ENCODE data around the gene QKI. TPM values are rescaled to one million over a fixed set of nuclear protein-coding genes. Genes with fewer than 3 reads are reported as not detected.

QKI gene
- total and polyA plus RNA-seq, 3 experiments from 2014 or later: 27.5 to 58.8 (median 56.5) TPM

- H3K4me3 ChIP-seq (ENCODE audit: low read length): no peak overlapping the region
- H3K27me3 ChIP-seq (ENCODE audit: insufficient read depth, low read length, poor library complexity, severe bottlenecking): no peaks in the 10 kb centered on the region
- no peak overlapping the region for H3K4me3 Mint-ChIP-seq
- POLR2A ChIA-PET: no interaction called here
- DNase-seq: no peak
- H3K36me3 ChIP-seq (ENCODE audit: insufficient read depth, low read length): no peaks in the 10 kb centered on the region
- H3K9me3 Mint-ChIP-seq: no peaks in the 10 kb centered on the region
- peaks cover 9% of the 10 kb centered on the region for H3K4me1 ChIP-seq (ENCODE audit: insufficient read depth, low read length)
- H3K27ac Mint-ChIP-seq: no peak overlapping the region
- no peaks in the 10 kb centered on the region for H3K27me3 Mint-ChIP-seq
- H3K9me3 ChIP-seq (ENCODE audit: low read length): no peaks in the 10 kb centered on the region
- no peak overlapping the region for H3K27ac ChIP-seq (ENCODE audit: low read depth, low read length)
- peaks cover 51 to 73% (median 63%) of the 10 kb centered on the region in 3 donors for H3K4me1 Mint-ChIP-seq
- peaks cover 4 to 17% (median 6%) of the 10 kb centered on the region in 3 donors for H3K36me3 Mint-ChIP-seq
- CTCF ChIA-PET: no interaction called here
These were observed 70.9 kb downstream of the QKI start for GRCh38 chr6:163485388-163485851.

GRCh38 chr6:163486821-163487220 lies 72.3 kb downstream of the QKI start:
- peaks cover 4 to 7% (median 6%) of the 10 kb centered on the region in 3 donors for H3K36me3 Mint-ChIP-seq
- Histone ChIP-seq H3K27ac (ENCODE audit: low read depth, low read length) (no peak overlapping the region), H3K36me3 (ENCODE audit: insufficient read depth, low read length) (no peaks in the 10 kb centered on the region), H3K4me3 (ENCODE audit: low read length) (no peak overlapping the region), H3K27me3 (ENCODE audit: insufficient read depth, low read length, poor library complexity, severe bottlenecking) (no peaks in the 10 kb centered on the region), H3K9me3 (ENCODE audit: low read length) (no peaks in the 10 kb centered on the region), H3K4me1 (ENCODE audit: insufficient read depth, low read length) (peaks cover 16% of the 10 kb centered on the region)
- no peak overlapping the region for H3K27ac Mint-ChIP-seq
- no peaks in the 10 kb centered on the region for H3K9me3 Mint-ChIP-seq
- peaks cover 54 to 76% (median 73%) of the 10 kb centered on the region in 3 donors for H3K4me1 Mint-ChIP-seq
- no peak for DNase-seq
- ChIA-PET CTCF (interaction anchor here (1.5 kb wide), 1 partner anchor 71 kb away, joined by 4 read pairs; no protein-coding TSS in a partner anchor), POLR2A (no interaction called here)
- H3K4me3 Mint-ChIP-seq: no peak overlapping the region
- no peaks in the 10 kb centered on the region for H3K27me3 Mint-ChIP-seq

GRCh38 chr6:163487606-163488005 lies 73.1 kb downstream of the QKI start:
- Mint-ChIP-seq H3K27me3 (no peaks in the 10 kb centered on the region), H3K4me1 (peaks cover 52 to 70% (median 70%) of the 10 kb centered on the region in 3 donors), H3K4me3 (no peak overlapping the region), H3K27ac (peak overlapping the region in 1 of 8 donors; percentile 39), H3K36me3 (peaks cover 3 to 4% (median 3%) of the 10 kb centered on the region in 3 donors), H3K9me3 (no peaks in the 10 kb centered on the region)
- H3K36me3 ChIP-seq (ENCODE audit: insufficient read depth, low read length): no peaks in the 10 kb centered on the region
- H3K9me3 ChIP-seq (ENCODE audit: low read length): no peaks in the 10 kb centered on the region
- H3K4me1 ChIP-seq (ENCODE audit: insufficient read depth, low read length): peaks cover 16% of the 10 kb centered on the region
- no peak for DNase-seq
- H3K4me3 ChIP-seq (ENCODE audit: low read length): no peak overlapping the region
- no peak overlapping the region for H3K27ac ChIP-seq (ENCODE audit: low read depth, low read length)
- POLR2A ChIA-PET: no interaction called here
- CTCF ChIA-PET: no interaction called here
- no peaks in the 10 kb centered on the region for H3K27me3 ChIP-seq (ENCODE audit: insufficient read depth, low read length, poor library complexity, severe bottlenecking)

- H3K27ac ChIP-seq (ENCODE audit: low read depth, low read length): no peak overlapping the region
- POLR2A ChIA-PET: interaction anchor here (0.7 kb wide), 1 partner anchor 13 kb away, joined by 5 read pairs; no protein-coding TSS in a partner anchor
- H3K27me3 ChIP-seq (ENCODE audit: insufficient read depth, low read length, poor library complexity, severe bottlenecking): no peaks in the 10 kb centered on the region
- DNase-seq: no peak
- H3K4me3 ChIP-seq (ENCODE audit: low read length): no peak overlapping the region
- Mint-ChIP-seq H3K9me3 (no peaks in the 10 kb centered on the region), H3K36me3 (no peaks in the 10 kb centered on the region), H3K4me1 (peaks cover 48 to 70% (median 69%) of the 10 kb centered on the region in 3 donors), H3K27me3 (no peaks in the 10 kb centered on the region), H3K4me3 (no peak overlapping the region), H3K27ac (no peak overlapping the region)
- H3K9me3 ChIP-seq (ENCODE audit: low read length): no peaks in the 10 kb centered on the region
- CTCF ChIA-PET: no interaction called here
- H3K36me3 ChIP-seq (ENCODE audit: insufficient read depth, low read length): no peaks in the 10 kb centered on the region
- H3K4me1 ChIP-seq (ENCODE audit: insufficient read depth, low read length): peaks cover 16% of the 10 kb centered on the region
These were observed 75.1 kb downstream of the QKI start for GRCh38 chr6:163489584-163489983.

GRCh38 chr6:163490826-163491577 lies 76.5 kb downstream of the QKI start:
- Mint-ChIP-seq H3K4me1 (peaks cover 43 to 64% (median 59%) of the 10 kb centered on the region in 3 donors), H3K36me3 (no peaks in the 10 kb centered on the region), H3K4me3 (peak overlapping the region in 1 of 7 donors; percentile 39), H3K9me3 (no peaks in the 10 kb centered on the region), H3K27me3 (no peaks in the 10 kb centered on the region), H3K27ac (peak overlapping the region in 5 of 8 donors; percentile 32 to 64 (median 61))
- no peak overlapping the region for H3K4me3 ChIP-seq (ENCODE audit: low read length)
- H3K9me3 ChIP-seq (ENCODE audit: low read length): no peaks in the 10 kb centered on the region
- CTCF ChIA-PET: no interaction called here
- DNase-seq: peak in 1 of 5 donors; percentile 33
- no peaks in the 10 kb centered on the region for H3K27me3 ChIP-seq (ENCODE audit: insufficient read depth, low read length, poor library complexity, severe bottlenecking)
- no peak overlapping the region for H3K27ac ChIP-seq (ENCODE audit: low read depth, low read length)
- H3K36me3 ChIP-seq (ENCODE audit: insufficient read depth, low read length): no peaks in the 10 kb centered on the region
- H3K4me1 ChIP-seq (ENCODE audit: insufficient read depth, low read length): peaks cover 16% of the 10 kb centered on the region
- POLR2A ChIA-PET: no interaction called here

- no peaks in the 10 kb centered on the region for H3K9me3 ChIP-seq (ENCODE audit: low read length)
- Mint-ChIP-seq H3K4me1 (peaks cover 42 to 65% (median 61%) of the 10 kb centered on the region in 3 donors), H3K27me3 (no peaks in the 10 kb centered on the region), H3K36me3 (no peaks in the 10 kb centered on the region), H3K9me3 (no peaks in the 10 kb centered on the region), H3K4me3 (no peak overlapping the region), H3K27ac (no peak overlapping the region)
- H3K4me1 ChIP-seq (ENCODE audit: insufficient read depth, low read length): peaks cover 16% of the 10 kb centered on the region
- no peaks in the 10 kb centered on the region for H3K36me3 ChIP-seq (ENCODE audit: insufficient read depth, low read length)
- ChIA-PET CTCF (no interaction called here), POLR2A (no interaction called here)
- no peak overlapping the region for H3K27ac ChIP-seq (ENCODE audit: low read depth, low read length)
- no peak overlapping the region for H3K4me3 ChIP-seq (ENCODE audit: low read length)
- no peaks in the 10 kb centered on the region for H3K27me3 ChIP-seq (ENCODE audit: insufficient read depth, low read length, poor library complexity, severe bottlenecking)
- DNase-seq: no peak
These were observed 77.3 kb downstream of the QKI start for GRCh38 chr6:163491737-163492300.

GRCh38 chr6:163494279-163494727 lies 79.8 kb downstream of the QKI start:
- Histone ChIP-seq H3K4me3 (ENCODE audit: low read length) (no peak overlapping the region), H3K27ac (ENCODE audit: low read depth, low read length) (no peak overlapping the region), H3K4me1 (ENCODE audit: insufficient read depth, low read length) (peaks cover 16% of the 10 kb centered on the region), H3K27me3 (ENCODE audit: insufficient read depth, low read length, poor library complexity, severe bottlenecking) (no peaks in the 10 kb centered on the region), H3K36me3 (ENCODE audit: insufficient read depth, low read length) (no peaks in the 10 kb centered on the region), H3K9me3 (ENCODE audit: low read length) (no peaks in the 10 kb centered on the region)
- Mint-ChIP-seq H3K27me3 (no peaks in the 10 kb centered on the region), H3K27ac (peak overlapping the region in 1 of 8 donors; percentile 13), H3K4me1 (peaks cover 27 to 56% (median 48%) of the 10 kb centered on the region in 3 donors), H3K9me3 (no peaks in the 10 kb centered on the region), H3K36me3 (peaks cover 0 to under 1% (median 0%) of the 10 kb centered on the region in 3 donors), H3K4me3 (peak overlapping the region in 1 of 7 donors; percentile 35)
- POLR2A ChIA-PET: no interaction called here
- DNase-seq: no peak
- CTCF ChIA-PET: no interaction called here

- H3K9me3 Mint-ChIP-seq: no peaks in the 10 kb centered on the region
- no peak for DNase-seq
- no peak overlapping the region for H3K27ac Mint-ChIP-seq
- peaks cover 23 to 46% (median 41%) of the 10 kb centered on the region in 3 donors for H3K4me1 Mint-ChIP-seq
- H3K36me3 Mint-ChIP-seq: peaks cover 0 to 9% (median under 1%) of the 10 kb centered on the region in 3 donors
- Histone ChIP-seq H3K27me3 (ENCODE audit: insufficient read depth, low read length, poor library complexity, severe bottlenecking) (no peaks in the 10 kb centered on the region), H3K9me3 (ENCODE audit: low read length) (no peaks in the 10 kb centered on the region), H3K36me3 (ENCODE audit: insufficient read depth, low read length) (no peaks in the 10 kb centered on the region), H3K27ac (ENCODE audit: low read depth, low read length) (no peak overlapping the region), H3K4me3 (ENCODE audit: low read length) (no peak overlapping the region), H3K4me1 (ENCODE audit: insufficient read depth, low read length) (no peaks in the 10 kb centered on the region)
- no peak overlapping the region for H3K4me3 Mint-ChIP-seq
- ChIA-PET CTCF (no interaction called here), POLR2A (no interaction called here)
- H3K27me3 Mint-ChIP-seq: no peaks in the 10 kb centered on the region
These were observed 81.7 kb downstream of the QKI start for GRCh38 chr6:163496205-163496604.

Data from CD8-positive, alpha-beta memory T cell (primary cell).